Kidney epithelial cell (primary cell): ENCODE data around the gene KLRD1. TPM values are rescaled to one million over a fixed set of nuclear protein-coding genes. Genes with fewer than 3 reads are reported as not detected.

Experiments
- DNase-seq: peaks from one replicate; pipeline ENCODE4 v3.0.0-alpha.2; 2010; ENCODE audit warnings: low read depth
- H3K27me3 ChIP-seq: 2 replicates; pipeline ENCODE4 v1.6.0; 2011; ENCODE audit warnings: low read length; ENCODE audit not compliant: control insufficient read depth, insufficient read depth
- H3K36me3 ChIP-seq: 2 replicates; pipeline ENCODE4 v1.5.1; 2011; ENCODE audit warnings: low read length; ENCODE audit not compliant: control insufficient read depth, insufficient read depth
- H3K4me3 ChIP-seq: 2 replicates; pipeline ENCODE4 v1.5.1; 2011; ENCODE audit warnings: low read depth, mild to moderate bottlenecking, control low read depth, low read length
- CTCF ChIP-seq: IDR thresholded peaks from 2 replicates; pipeline ENCODE4 v1.5.1; 2011; ENCODE audit warnings: mild to moderate bottlenecking, moderate library complexity, low read length, control low read depth, inconsistent platforms; ENCODE audit not compliant: insufficient read depth, poor library complexity, severe bottlenecking
- total RNA-seq: library from RNA; depleted of rRNA; stranded (reverse); fragments of >200 nt; gene quantifications from 2 replicates; pipeline ENCODE4 v1.2.3, GENCODE V29; 2015

The KLRD1 gene
- under 0.01 and 1.5 TPM in 2 replicates for total RNA-seq

DNA sequence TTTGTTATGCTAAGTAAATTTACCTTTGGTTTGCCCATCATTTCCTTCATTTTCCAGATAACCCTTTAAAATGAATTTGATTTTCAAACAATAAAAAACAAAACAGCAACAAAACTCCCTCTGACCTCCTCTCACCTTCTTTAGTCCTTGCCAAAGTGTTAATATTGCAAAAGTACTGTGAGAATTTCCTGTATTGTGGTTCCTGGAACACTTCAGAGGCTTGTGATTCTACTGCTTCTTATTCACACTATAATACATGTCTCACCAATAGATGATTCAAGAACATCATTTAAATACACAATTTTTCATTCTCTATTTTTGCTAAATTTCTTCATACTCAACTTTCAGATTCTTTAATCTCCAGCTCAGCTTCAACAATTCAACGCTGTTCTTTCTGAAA is at the start of gene KLRD1:
Gene KLRD1, plus strand, starts transcription at position 241 of the 400 bp plus-strand sequence. CDS start 208 bp downstream, outside the sequence.
- H3K36me3 ChIP-seq, result no peaks in the 10 kb centered on the region
- DNase-seq, result no peak
- H3K4me3 ChIP-seq, result no peak within 1 kb of the TSS
- H3K27me3 ChIP-seq, result no peaks in the 10 kb centered on the region
- TF ChIP-seq CTCF, result no peak

DNA sequence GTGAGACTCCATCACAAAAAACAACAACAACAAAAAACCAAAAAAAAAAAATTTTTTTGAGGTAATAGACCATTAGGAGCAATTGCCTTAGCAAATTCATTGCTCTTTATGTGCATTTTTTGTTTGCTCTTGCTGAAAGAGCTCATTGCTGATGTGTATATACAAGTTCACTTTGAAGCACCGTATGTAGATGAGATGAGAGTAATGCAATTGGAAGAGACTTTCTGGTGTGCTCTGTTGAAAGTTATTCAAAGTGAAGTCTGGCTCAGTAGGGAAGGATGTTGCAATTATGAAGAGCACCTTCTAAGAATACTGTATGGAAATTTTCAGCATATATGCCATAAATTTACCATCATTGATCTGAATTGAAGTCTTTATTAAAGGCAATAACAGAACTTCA is 46.7 kb upstream of the KLRD1 start:
- no peaks in the 10 kb centered on the region for H3K36me3 ChIP-seq
- no peak for TF ChIP-seq CTCF
- no peak for DNase-seq
- no peak overlapping the region for H3K4me3 ChIP-seq
- H3K27me3 ChIP-seq, result no peaks in the 10 kb centered on the region

DNA sequence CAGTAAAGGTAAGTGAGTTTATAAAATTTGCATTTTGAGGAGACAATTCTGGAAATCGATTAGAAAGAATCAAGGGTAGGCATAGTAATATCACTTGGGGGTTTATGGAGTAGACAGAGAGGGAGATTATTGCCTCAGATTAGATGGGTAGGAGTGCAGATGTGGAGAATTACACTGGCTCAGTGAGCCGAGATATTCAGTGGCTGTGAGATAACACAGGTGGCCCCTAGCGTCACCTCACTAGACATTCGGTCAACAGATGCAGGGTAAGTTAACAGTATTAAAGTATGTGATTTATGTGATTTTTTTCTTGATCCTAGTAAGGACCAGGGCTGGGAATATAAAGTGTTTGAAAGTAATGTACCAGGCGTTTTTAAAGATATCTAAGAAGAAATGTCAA is 39.6 kb upstream of the KLRD1 start:
- no peak for DNase-seq
- no peaks in the 10 kb centered on the region for H3K27me3 ChIP-seq
- no peak for TF ChIP-seq CTCF
- no peaks in the 10 kb centered on the region for H3K36me3 ChIP-seq
- no peak overlapping the region for H3K4me3 ChIP-seq

DNA sequence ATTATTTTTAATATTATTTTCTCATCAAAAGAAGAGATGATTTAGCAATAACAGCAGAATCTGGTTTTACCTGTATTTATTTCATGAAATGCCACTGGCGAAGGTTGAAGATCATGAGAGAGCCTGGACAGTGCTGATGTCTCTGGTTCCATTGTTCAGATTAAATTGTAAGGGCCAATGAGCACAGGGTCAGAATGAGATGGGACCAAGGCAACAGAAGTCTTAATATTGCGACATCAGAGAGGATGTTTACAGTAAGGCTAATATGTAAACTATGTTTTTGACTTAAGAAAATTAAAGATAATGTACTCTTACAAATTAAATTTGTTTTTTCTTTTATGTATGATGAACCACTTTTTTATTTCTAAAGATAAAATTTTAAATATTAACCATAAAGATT is 35.2 kb upstream of the KLRD1 start:
- Histone ChIP-seq H3K27me3 (no peaks in the 10 kb centered on the region), H3K36me3 (no peaks in the 10 kb centered on the region), H3K4me3 (no peak overlapping the region)
- no peak for TF ChIP-seq CTCF
- no peak for DNase-seq

- Histone ChIP-seq H3K27me3 (no peaks in the 10 kb centered on the region), H3K36me3 (no peaks in the 10 kb centered on the region), H3K4me3 (no peak overlapping the region)
- TF ChIP-seq CTCF, result no peak
- DNase-seq, result no peak
Observed at GRCh38 chr12:10276774-10277173, 30.9 kb upstream of the KLRD1 start.

DNA sequence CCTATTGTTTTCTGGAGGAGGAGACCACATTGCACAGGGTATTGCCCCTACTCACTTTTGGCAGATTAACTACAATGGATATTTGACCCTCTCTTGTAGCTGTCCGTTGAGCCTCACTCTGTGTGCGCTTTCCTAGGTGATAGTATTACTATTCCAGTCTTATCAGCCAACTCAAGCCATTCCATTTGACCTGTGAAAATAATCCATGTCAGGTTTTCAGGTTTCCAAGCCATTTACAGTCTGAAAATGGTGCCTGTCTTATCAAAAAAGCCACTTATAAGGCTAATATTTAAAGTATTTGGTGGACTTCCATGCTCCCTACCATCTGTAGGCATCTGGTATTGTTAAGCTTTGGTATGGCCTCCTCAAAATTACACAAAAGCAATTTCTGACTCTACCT is 29.6 kb upstream of the KLRD1 start:
- no peaks in the 10 kb centered on the region for H3K36me3 ChIP-seq
- TF ChIP-seq CTCF, result no peak
- no peaks in the 10 kb centered on the region for H3K27me3 ChIP-seq
- DNase-seq, result no peak
- H3K4me3 ChIP-seq, result no peak overlapping the region
